K562 (cell line): ENCODE measurements around the gene MYH6. TPM values are rescaled to one million over a fixed set of nuclear protein-coding genes. Genes with fewer than 3 reads are reported as not detected.

ENCODE experiments used
- CBFA2T3 ChIP-seq: fragments of 450-650 bp; IDR thresholded peaks from 2 replicates; pipeline ENCODE4 v1.6.1; 2017
- FOXK2 ChIP-seq, 2 experiments: fragments of 450-650 bp; IDR thresholded peaks in 1 of 2; conservative IDR thresholded peaks in 1 of 2; 2 replicates each; pipeline ENCODE4 v1.6.1; 2016; ENCODE audit warnings: low read depth in 2 of 2, mild to moderate bottlenecking in 1 of 2
- KHSRP ChIP-seq: fragments of 450-650 bp; IDR thresholded peaks from 2 replicates; pipeline ENCODE4 v1.6.1; 2017
- NR2F6 ChIP-seq: fragments of 450-650 bp; formaldehyde crosslinking; IDR thresholded peaks from 2 replicates; pipeline ENCODE4 v1.4.0; 2020; ENCODE audit warnings: mild to moderate bottlenecking
- RBBP5 ChIP-seq: fragments of 200-600 bp; sonication (generic); IDR thresholded peaks from 2 replicates; pipeline ENCODE4 v1.6.1; 2012; ENCODE audit warnings: borderline replicate concordance, mild to moderate bottlenecking, low read length, control low read depth, inconsistent platforms; ENCODE audit not compliant: insufficient read depth, poor library complexity, severe bottlenecking
- TAL1 ChIP-seq: fragments of 450-650 bp; IDR thresholded peaks from 2 replicates; pipeline ENCODE4 v1.6.1; 2016; ENCODE audit warnings: mild to moderate bottlenecking
- ZBTB11 ChIP-seq, 3 experiments: fragments of 200-800 bp in 1 of 3; fragments of 250-450 bp in 1 of 3; fragments of 450-650 bp in 1 of 3; sonication (Bioruptor Pico) in 1 of 3; sonication (Bioruptor generic) in 1 of 3; formaldehyde crosslinking in 1 of 3; IDR thresholded peaks; 2 replicates each; pipeline versions ENCODE4 v1.6.1 to v1.8.0; 2016 to 2022; ENCODE audit warnings: mild to moderate bottlenecking in 2 of 3, missing genetic modification characterization in 2 of 3, missing compliant biosample characterization in 1 of 3, moderate library complexity in 1 of 3
- ZNF699 ChIP-seq: fragments of 250-450 bp; sonication (Bioruptor Pico); IDR thresholded peaks from 2 replicates; pipeline ENCODE4 v1.8.0; 2021; ENCODE audit warnings: mild to moderate bottlenecking, moderate library complexity; ENCODE audit not compliant: insufficient replicate concordance
- ZNF764 ChIP-seq: fragments of 250-450 bp; sonication (Bioruptor Pico); IDR thresholded peaks from 2 replicates; pipeline ENCODE4 v1.4.0; 2020; ENCODE audit warnings: low read depth, mild to moderate bottlenecking, moderate library complexity
- polyA plus RNA-seq, 8 experiments: library from polyadenylated mRNA; depleted of rRNA in 4 of 8; stranded (reverse) in 5 of 8; unstranded in 3 of 8; fragments of >200 nt; fragmentation: Nextera tagmentation in 2 of 8; fragmentation: Illumina TruSeq in 1 of 8; extraction: Ambion mirVana in 2 of 8; extraction: Trizol in 1 of 8; gene quantifications; 2 replicates each; pipeline versions ENCODE4 v1.2.1 to v1.2.3, GENCODE V29; 2011 to 2014; ENCODE audit warnings: inconsistent platforms in 1 of 8, missing spikeins in 1 of 8
- total RNA-seq, 7 experiments: library from RNA; depleted of rRNA in 6 of 7; stranded (reverse); fragments of >200 nt in 6 of 7; fragmentation: Illumina TruSeq in 2 of 7; extraction: Trizol in 2 of 7; gene quantifications; 2 replicates each; pipeline versions ENCODE4 v1.2.1 to v1.2.3, GENCODE V29; 2011 to 2021; ENCODE audit warnings: low replicate concordance in 1 of 7
- TF ChIP-seq, protein P1 (sequence below), 2 experiments: fragments of 450-650 bp in 1 of 2; IDR thresholded peaks; 2 replicates each; pipeline ENCODE4 v1.6.1; 2011 to 2017; ENCODE audit warnings: low read depth in 2 of 2, antibody characterized with exemption in 1 of 2, borderline replicate concordance in 1 of 2, low read length in 1 of 2, mild to moderate bottlenecking in 1 of 2, mixed read lengths in 1 of 2; ENCODE audit not compliant: control insufficient read depth in 1 of 2

Gene MYH6
- total and polyA plus RNA-seq, 9 of the 15 experiments (the other 6 are each of a cell fraction or from before 2014, with no cell fraction given) = not detected

GRCh38 chr14:23345987-23346692 is 61.9 kb downstream of the MYH6 start (continued):
- no peak for TF ChIP-seq NR2F6 (CRISPR knock-in tag)
- TF ChIP-seq TAL1 = no peak
- TF ChIP-seq CBFA2T3 = peak; percentile 45
- TF ChIP-seq, protein P1, sequence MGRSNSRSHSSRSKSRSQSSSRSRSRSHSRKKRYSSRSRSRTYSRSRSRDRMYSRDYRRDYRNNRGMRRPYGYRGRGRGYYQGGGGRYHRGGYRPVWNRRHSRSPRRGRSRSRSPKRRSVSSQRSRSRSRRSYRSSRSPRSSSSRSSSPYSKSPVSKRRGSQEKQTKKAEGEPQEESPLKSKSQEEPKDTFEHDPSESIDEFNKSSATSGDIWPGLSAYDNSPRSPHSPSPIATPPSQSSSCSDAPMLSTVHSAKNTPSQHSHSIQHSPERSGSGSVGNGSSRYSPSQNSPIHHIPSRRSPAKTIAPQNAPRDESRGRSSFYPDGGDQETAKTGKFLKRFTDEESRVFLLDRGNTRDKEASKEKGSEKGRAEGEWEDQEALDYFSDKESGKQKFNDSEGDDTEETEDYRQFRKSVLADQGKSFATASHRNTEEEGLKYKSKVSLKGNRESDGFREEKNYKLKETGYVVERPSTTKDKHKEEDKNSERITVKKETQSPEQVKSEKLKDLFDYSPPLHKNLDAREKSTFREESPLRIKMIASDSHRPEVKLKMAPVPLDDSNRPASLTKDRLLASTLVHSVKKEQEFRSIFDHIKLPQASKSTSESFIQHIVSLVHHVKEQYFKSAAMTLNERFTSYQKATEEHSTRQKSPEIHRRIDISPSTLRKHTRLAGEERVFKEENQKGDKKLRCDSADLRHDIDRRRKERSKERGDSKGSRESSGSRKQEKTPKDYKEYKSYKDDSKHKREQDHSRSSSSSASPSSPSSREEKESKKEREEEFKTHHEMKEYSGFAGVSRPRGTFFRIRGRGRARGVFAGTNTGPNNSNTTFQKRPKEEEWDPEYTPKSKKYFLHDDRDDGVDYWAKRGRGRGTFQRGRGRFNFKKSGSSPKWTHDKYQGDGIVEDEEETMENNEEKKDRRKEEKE (IDR thresholded peaks at IDR 0.05; ENCODE audit: borderline replicate concordance in 1 of 2, control insufficient read depth in 1 of 2, low read depth in 2 of 2, low read length in 1 of 2) = no peak
- TF ChIP-seq FOXK2 (conservative IDR thresholded peaks at IDR 0.05 in 1 of 2, IDR thresholded peaks at IDR 0.05 in 1 of 2; ENCODE audit: low read depth in 2 of 2) = 0 out of 4 replicates have a peak, but pooled peaks of 1 of the 2 experiments have one; percentile 31
- peak in 1 of 3 experiments; percentile 16; a peak in 1 of 6 replicates for TF ChIP-seq ZBTB11 (CRISPR knock-in tag; IDR thresholded peaks at IDR 0.05)
- TF ChIP-seq ZNF699 (CRISPR knock-in tag) = no peak
- TF ChIP-seq ZNF764 = no peak
- TF ChIP-seq RBBP5 = no peak
- no peak for TF ChIP-seq KHSRP
